ENCODE measurements around the gene FAM185A. TPM values are rescaled to one million over a fixed set of nuclear protein-coding genes. Genes with fewer than 3 reads are reported as not detected.
"Not testable (repeated sequence)": the region's sequence is repeated elsewhere in the genome, so short reads cannot be mapped to it uniquely, and the experiment has no call there.

FAM185A gene
- 10 to 100 TPM; 12.7 to 20.2 (median 17.4) TPM for total RNA-seq

DNA sequence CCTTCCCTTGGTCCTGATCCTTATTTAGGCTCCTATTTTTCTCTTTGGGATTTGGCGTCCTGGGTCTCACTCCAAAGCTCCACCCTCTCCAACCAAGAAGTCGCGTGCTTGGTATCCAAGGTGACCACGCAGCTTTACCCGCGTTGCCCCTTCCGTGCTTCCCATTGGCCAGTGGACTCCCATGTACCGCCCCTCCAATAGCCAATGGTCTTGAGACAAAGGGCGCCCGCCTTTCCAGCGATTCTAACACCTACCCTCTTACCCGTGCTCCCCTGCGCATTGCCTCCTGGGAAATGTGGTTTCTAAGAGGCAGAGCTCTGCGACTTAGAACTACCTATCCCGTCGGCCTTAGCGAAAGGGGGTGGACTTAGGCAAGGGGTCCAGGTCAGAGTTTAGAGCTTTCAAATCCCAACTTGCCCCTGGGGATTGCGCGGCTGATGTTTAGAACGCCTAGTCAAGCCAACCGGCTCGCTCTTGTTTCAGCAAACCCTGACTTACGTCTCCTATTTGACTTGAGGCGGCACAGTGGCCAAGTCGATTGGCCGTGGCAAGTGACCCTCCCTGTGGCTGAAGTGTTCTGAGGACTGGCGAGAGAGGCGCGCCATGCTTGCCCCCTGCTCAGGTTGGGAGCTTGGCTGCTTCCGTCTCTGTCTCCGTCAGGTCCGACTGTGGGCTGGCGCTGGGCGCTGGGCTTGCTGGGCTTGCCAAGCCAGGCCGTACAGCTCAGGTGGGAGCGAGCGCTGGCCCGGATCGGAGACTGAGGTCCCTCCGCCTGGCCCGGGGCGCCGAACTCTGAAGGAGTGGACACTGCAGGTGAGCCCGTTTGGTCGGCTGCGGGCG lies at the start of gene FAM185A:
Gene FAM185A (plus strand): TSS at position 395 of the 840 bp plus-strand sequence. CDS start 209 bp downstream, at position 604.
- Histone ChIP-seq H3K27ac (peak within 1 kb of the TSS; percentile 71 to 83 (median 81)), H3K4me1 (peaks cover 6 to 19% (median 10%) of the 10 kb centered on the region in 4 donors), H3K4me3 (peak within 1 kb of the TSS; percentile 52 to 76 (median 58))
- H3K36me3 ChIP-seq; H3K9me3 ChIP-seq; in situ Hi-C loops (cut with MboI; ENCODE audit: low pct_ligation_motif_present in 1 of 4, low pct_unique_long_range_greater_than_20kb in 1 of 4, low sequenced_read_pairs in 3 of 4); H3K27me3 ChIP-seq; intact Hi-C loops (cut with DNase I; ENCODE audit: low total_unique reads): not testable (repeated sequence)
- WGBS, 2 donors (ENCODE audit: low coverage in 1 of 2), result 0% methylated on average over 3 to 20 of the region's 47 CpGs
- peak; percentile 98 for DNase-seq
- peak; percentile 24 to 55 (median 45) for TF ChIP-seq POLR2AphosphoS5 (IDR thresholded peaks at IDR 0.05)

GRCh38 chr7:102713011-102713690 lies 35.6 kb upstream of the FAM185A start:
- H3K4me3 ChIP-seq; H3K36me3 ChIP-seq; intact Hi-C loops (cut with DNase I; ENCODE audit: low total_unique reads); H3K4me1 ChIP-seq; H3K9me3 ChIP-seq; H3K27me3 ChIP-seq; H3K27ac ChIP-seq; DNase-seq; in situ Hi-C loops (cut with MboI; ENCODE audit: low pct_ligation_motif_present in 1 of 4, low pct_unique_long_range_greater_than_20kb in 1 of 4, low sequenced_read_pairs in 3 of 4): not testable (repeated sequence)
- WGBS, 2 donors (ENCODE audit: low coverage in 1 of 2), result 38 to 40% methylated on average over 5 of the region's 5 CpGs

DNA sequence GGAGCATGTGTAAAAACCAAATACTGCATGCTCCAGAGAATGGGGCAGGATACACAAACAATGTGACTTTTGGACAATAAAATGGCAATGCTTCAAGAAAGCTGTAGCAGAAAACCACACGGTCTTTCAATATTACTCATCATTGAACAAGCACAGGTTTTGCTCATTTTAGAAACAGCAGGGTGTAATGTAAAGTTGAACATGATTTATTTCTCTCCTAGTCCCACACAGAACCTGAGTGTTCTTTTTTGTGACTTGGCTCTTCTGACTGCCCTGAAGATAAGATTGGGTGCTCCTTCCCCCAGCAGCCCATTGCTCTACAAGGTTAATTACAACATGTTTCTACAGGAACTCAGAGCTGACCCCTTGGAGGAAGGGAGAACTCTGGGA lies 35.1 kb upstream of the FAM185A start:
- H3K9me3 ChIP-seq; H3K27me3 ChIP-seq; intact Hi-C loops (cut with DNase I; ENCODE audit: low total_unique reads); DNase-seq; H3K4me1 ChIP-seq; H3K27ac ChIP-seq; in situ Hi-C loops (cut with MboI; ENCODE audit: low pct_ligation_motif_present in 1 of 4, low pct_unique_long_range_greater_than_20kb in 1 of 4, low sequenced_read_pairs in 3 of 4); H3K36me3 ChIP-seq; H3K4me3 ChIP-seq: not testable (repeated sequence)
- no CpG with 5 or more reads among the region's 1 CpG for WGBS, 2 donors (ENCODE audit: low coverage in 1 of 2)

GRCh38 chr7:102714774-102715522 lies 33.9 kb upstream of the FAM185A start:
- in situ Hi-C loops (cut with MboI; ENCODE audit: low pct_ligation_motif_present in 1 of 4, low pct_unique_long_range_greater_than_20kb in 1 of 4, low sequenced_read_pairs in 3 of 4); H3K9me3 ChIP-seq; H3K36me3 ChIP-seq; H3K27ac ChIP-seq; H3K4me1 ChIP-seq; H3K4me3 ChIP-seq; H3K27me3 ChIP-seq; intact Hi-C loops (cut with DNase I; ENCODE audit: low total_unique reads); DNase-seq: not testable (repeated sequence)
- 75 to 90% methylated on average over 2 to 6 of the region's 6 CpGs for WGBS, 2 donors (ENCODE audit: low coverage in 1 of 2)

- H3K36me3 ChIP-seq; DNase-seq; H3K27ac ChIP-seq; H3K4me3 ChIP-seq; intact Hi-C loops (cut with DNase I; ENCODE audit: low total_unique reads); H3K4me1 ChIP-seq; in situ Hi-C loops (cut with MboI; ENCODE audit: low pct_ligation_motif_present in 1 of 4, low pct_unique_long_range_greater_than_20kb in 1 of 4, low sequenced_read_pairs in 3 of 4); H3K27me3 ChIP-seq; H3K9me3 ChIP-seq: not testable (repeated sequence)
- WGBS, 2 donors (ENCODE audit: low coverage in 1 of 2), result 48 to 83% methylated on average over 2 of the region's 3 CpGs
Observed at GRCh38 chr7:102715718-102716117, 33.1 kb upstream of the FAM185A start.

DNA sequence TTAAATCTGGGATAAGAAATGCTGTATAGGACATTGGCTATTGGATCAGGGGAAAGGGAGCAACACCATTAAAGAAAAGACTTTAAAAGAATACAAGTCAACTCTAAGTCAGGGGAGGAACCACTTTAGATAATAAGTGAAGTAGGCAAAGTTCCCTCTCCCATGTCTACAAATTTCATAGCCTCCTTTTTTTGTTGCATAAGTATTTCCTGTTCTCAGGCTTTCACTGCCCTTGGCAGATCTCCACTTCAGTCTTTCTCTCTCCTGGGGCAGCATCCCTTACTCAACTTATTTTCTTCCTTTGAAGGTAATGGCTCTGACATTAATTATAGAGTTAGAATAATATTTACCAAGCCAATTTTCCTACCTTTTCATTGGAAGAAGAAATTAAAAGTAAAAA lies 30.3 kb upstream of the FAM185A start:
- H3K4me3 ChIP-seq; H3K9me3 ChIP-seq; H3K27me3 ChIP-seq; H3K4me1 ChIP-seq; H3K36me3 ChIP-seq; DNase-seq; H3K27ac ChIP-seq; in situ Hi-C loops (cut with MboI; ENCODE audit: low pct_ligation_motif_present in 1 of 4, low pct_unique_long_range_greater_than_20kb in 1 of 4, low sequenced_read_pairs in 3 of 4); intact Hi-C loops (cut with DNase I; ENCODE audit: low total_unique reads): not testable (repeated sequence)

DNA sequence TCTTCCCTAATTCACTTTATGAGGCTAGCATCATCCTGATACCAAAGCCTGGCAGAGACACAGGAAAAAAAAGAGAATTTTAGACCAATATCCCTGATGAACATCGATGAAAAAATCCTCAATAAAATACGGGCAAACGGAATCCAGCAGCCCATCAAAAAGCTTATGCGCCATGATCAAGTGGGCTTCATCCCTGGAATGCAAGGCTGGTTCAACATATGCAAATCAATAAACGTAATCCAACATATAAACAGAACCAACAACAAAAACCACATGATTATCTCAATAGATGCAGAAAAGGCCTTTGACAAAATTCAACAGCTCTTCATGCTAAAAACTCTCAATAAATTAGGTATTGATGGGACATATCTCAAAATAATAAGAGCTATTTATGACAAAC lies 22.6 kb upstream of the FAM185A start:
- DNase-seq; H3K4me3 ChIP-seq; H3K36me3 ChIP-seq; H3K9me3 ChIP-seq; in situ Hi-C loops (cut with MboI; ENCODE audit: low pct_ligation_motif_present in 1 of 4, low pct_unique_long_range_greater_than_20kb in 1 of 4, low sequenced_read_pairs in 3 of 4); H3K27me3 ChIP-seq; H3K4me1 ChIP-seq; H3K27ac ChIP-seq; intact Hi-C loops (cut with DNase I; ENCODE audit: low total_unique reads): not testable (repeated sequence)
- WGBS, 2 donors (ENCODE audit: low coverage in 1 of 2), result 95% methylated on average over 5 of the region's 5 CpGs; no CpG with 5 or more reads in 1 of the 2 donors

DNA sequence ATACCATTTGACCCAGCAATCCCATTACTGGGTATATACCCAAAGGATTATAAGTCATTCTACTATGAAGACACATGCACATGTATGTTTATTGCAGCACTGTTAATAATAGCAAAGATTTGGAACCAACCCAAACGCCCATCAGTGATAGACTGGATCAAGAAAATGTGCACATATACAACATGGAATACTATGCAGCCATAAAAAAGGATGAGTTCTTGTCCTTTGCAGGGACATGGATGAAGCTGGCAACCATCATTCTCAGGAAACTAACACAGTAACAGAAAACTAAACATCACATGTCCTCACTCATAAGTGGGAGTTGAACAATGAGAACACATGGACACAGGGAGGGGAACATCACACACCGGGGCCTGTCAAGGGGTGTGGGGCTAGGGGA lies 19.1 kb upstream of the FAM185A start:
- H3K36me3 ChIP-seq; in situ Hi-C loops (cut with MboI; ENCODE audit: low pct_ligation_motif_present in 1 of 4, low pct_unique_long_range_greater_than_20kb in 1 of 4, low sequenced_read_pairs in 3 of 4); H3K27ac ChIP-seq; H3K4me1 ChIP-seq; DNase-seq; intact Hi-C loops (cut with DNase I; ENCODE audit: low total_unique reads); H3K27me3 ChIP-seq; H3K9me3 ChIP-seq; H3K4me3 ChIP-seq: not testable (repeated sequence)
- WGBS, 2 donors (ENCODE audit: low coverage in 1 of 2), result 50 to 81% methylated on average over 1 to 2 of the region's 2 CpGs

DNA sequence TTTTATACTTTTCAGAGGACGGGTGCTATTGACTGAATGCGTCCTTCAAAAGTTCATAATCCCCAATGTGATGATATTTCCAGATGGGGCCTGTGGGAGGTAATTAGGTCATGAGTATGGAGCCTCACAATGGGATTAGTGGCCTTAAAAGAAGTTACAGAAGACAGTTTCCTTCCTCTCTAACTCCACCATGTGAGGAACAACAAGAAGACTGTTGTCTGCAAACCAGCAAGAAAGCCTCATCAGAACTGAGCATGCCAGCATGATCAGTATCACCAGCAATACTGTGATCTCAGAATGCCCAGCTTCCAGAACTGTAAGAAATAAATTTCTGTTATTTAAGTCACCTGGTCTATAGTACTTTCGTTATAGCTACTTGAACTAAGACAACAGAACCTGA lies 18.4 kb upstream of the FAM185A start:
- H3K27me3 ChIP-seq; H3K36me3 ChIP-seq; H3K4me1 ChIP-seq; H3K27ac ChIP-seq; intact Hi-C loops (cut with DNase I; ENCODE audit: low total_unique reads); in situ Hi-C loops (cut with MboI; ENCODE audit: low pct_ligation_motif_present in 1 of 4, low pct_unique_long_range_greater_than_20kb in 1 of 4, low sequenced_read_pairs in 3 of 4); H3K9me3 ChIP-seq; H3K4me3 ChIP-seq; DNase-seq: not testable (repeated sequence)
- 87% methylated on average over 3 of the region's 3 CpGs; no CpG with 5 or more reads in 1 of the 2 donors for WGBS, 2 donors (ENCODE audit: low coverage in 1 of 2)
